Vagina (tissue), 2 donors: ENCODE data around the gene HYAL2.

Experiments
- POLR2A ChIP-seq, 2 donors: fragments of 450-650 bp; IDR thresholded peaks; one replicate each; pipeline ENCODE4 v1.6.1; 2017; ENCODE audit warnings: antibody characterized with exemption in 2 of 2, mild to moderate bottlenecking in 2 of 2, moderate library complexity in 2 of 2
- POLR2AphosphoS5 ChIP-seq, 2 donors: sonication (generic); formaldehyde crosslinking; IDR thresholded peaks; one replicate each; pipeline ENCODE4 v1.9.0; 2017; ENCODE audit warnings: antibody characterized with exemption in 2 of 2, mild to moderate bottlenecking in 2 of 2, low read depth in 1 of 2; ENCODE audit not compliant: insufficient read depth in 1 of 2
- TF ChIP-seq, protein P1 (sequence below), 3 experiments: fragments of 450-650 bp in 2 of 3; fragments of 200-600 bp in 1 of 3; sonication (generic) in 1 of 3; IDR thresholded peaks; one replicate each; pipeline ENCODE4 v1.5.1; 2017 to 2019; ENCODE audit warnings: antibody characterized with exemption in 3 of 3, mild to moderate bottlenecking in 2 of 3, moderate library complexity in 2 of 3

DNA sequence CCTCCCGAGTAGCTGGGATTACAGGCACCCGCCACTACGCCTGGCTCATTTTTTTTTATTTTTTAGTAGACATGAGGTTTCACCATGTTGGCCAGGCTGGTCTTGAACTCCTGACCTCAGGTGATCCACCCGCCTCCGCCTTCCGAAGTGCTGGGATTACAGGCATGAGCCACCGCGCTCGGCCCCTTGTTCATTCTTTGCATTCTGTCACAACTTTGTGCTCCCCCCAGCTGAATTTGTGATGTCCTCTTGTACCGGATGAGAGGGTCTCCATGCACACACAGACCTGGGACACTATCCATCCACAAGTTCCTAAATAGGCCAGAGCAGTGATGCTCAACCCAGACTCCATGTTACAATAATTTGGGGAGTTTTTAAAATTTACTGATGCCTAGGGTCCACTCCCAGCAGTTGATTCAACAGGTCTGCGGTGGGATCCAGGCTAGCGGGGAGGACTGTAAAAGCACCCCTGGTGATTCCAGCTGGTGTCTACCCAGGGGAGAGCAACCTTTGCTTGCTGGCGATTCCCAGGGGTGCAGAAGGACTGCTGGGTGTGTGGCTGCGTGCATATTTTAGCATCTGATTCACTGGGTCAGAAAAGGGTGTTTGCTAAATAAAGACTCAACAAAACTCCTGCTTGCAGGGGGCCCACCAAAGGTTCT lies 17.1 kb upstream of the HYAL2 start:
- TF ChIP-seq, protein P1, sequence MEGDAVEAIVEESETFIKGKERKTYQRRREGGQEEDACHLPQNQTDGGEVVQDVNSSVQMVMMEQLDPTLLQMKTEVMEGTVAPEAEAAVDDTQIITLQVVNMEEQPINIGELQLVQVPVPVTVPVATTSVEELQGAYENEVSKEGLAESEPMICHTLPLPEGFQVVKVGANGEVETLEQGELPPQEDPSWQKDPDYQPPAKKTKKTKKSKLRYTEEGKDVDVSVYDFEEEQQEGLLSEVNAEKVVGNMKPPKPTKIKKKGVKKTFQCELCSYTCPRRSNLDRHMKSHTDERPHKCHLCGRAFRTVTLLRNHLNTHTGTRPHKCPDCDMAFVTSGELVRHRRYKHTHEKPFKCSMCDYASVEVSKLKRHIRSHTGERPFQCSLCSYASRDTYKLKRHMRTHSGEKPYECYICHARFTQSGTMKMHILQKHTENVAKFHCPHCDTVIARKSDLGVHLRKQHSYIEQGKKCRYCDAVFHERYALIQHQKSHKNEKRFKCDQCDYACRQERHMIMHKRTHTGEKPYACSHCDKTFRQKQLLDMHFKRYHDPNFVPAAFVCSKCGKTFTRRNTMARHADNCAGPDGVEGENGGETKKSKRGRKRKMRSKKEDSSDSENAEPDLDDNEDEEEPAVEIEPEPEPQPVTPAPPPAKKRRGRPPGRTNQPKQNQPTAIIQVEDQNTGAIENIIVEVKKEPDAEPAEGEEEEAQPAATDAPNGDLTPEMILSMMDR (IDR thresholded peaks at IDR 0.05), result no peak
- TF ChIP-seq POLR2A (IDR thresholded peaks at IDR 0.05), result no peak
- no peak for TF ChIP-seq POLR2AphosphoS5 (IDR thresholded peaks at IDR 0.05; ENCODE audit: insufficient read depth in 1 of 2, low read depth in 1 of 2)
